Measurements from ENCODE around the gene HOXD4. TPM values are rescaled to one million over a fixed set of nuclear protein-coding genes. Genes with fewer than 3 reads are reported as not detected.
A peak's percentile ranks its signal among the peaks of the same experiment; 100 is the strongest.

Gene HOXD4
- total RNA-seq, 4 donors from 2014 or later: 3.8 to 17.1 (median 16.6) TPM

DNA sequence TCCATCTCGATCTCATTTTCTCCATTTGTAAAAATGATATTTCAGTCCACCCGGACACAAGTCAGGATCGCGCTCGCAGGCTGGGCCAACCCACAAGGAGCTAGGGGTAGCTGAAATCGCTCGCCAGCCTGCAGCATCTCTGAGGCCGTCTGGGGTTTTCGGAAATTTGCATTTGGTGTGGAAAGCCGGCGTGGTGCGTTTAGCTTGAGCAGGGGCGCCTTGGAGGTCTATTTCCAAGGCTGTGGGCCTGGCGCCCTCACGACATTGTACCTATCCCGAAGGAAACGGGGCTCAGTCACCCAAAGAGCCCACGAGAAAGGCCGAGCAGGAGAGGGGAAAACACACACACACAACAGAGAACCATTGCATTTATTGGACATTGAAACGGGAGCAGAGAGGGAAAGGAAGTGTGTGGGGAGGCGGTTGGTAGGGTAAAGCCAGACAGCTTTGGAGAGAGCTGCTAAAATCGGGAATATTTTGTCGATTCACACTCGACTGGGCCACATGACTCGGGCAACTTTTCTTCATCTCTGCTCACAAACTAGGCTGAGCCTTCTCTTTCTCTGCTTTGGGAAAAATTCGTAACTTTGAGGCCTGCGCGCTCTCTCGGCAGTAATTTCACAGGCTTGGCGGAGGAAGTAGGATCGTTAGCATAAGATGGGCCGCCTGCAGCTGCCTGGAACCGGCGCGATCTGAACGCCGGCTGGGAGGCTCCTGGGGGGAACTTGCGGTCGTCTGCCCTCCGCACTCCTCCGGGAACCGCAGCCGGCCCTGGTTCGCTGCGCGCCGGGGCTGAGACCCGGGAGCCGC is 23.0 kb upstream of the HOXD4 start:
- no peaks in the 10 kb centered on the region for H3K9me3 ChIP-seq
- H3K36me3 ChIP-seq: no peaks in the 10 kb centered on the region
- peak overlapping the region; percentile 41 to 64 (median 55) for H3K4me3 ChIP-seq
- peaks cover 0 to 41% (median 3%) of the 10 kb centered on the region in 4 donors for H3K4me1 ChIP-seq
- H3K27me3 ChIP-seq: peaks cover 2 to 85% of the 10 kb centered on the region in 2 donors
- H3K27ac ChIP-seq: peak overlapping the region; percentile 79 to 94 (median 86)
- TF ChIP-seq, protein P1, sequence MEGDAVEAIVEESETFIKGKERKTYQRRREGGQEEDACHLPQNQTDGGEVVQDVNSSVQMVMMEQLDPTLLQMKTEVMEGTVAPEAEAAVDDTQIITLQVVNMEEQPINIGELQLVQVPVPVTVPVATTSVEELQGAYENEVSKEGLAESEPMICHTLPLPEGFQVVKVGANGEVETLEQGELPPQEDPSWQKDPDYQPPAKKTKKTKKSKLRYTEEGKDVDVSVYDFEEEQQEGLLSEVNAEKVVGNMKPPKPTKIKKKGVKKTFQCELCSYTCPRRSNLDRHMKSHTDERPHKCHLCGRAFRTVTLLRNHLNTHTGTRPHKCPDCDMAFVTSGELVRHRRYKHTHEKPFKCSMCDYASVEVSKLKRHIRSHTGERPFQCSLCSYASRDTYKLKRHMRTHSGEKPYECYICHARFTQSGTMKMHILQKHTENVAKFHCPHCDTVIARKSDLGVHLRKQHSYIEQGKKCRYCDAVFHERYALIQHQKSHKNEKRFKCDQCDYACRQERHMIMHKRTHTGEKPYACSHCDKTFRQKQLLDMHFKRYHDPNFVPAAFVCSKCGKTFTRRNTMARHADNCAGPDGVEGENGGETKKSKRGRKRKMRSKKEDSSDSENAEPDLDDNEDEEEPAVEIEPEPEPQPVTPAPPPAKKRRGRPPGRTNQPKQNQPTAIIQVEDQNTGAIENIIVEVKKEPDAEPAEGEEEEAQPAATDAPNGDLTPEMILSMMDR (IDR thresholded peaks at IDR 0.05): no peak
- no peak for TF ChIP-seq POLR2A (IDR thresholded peaks at IDR 0.05)
- TF ChIP-seq EP300 (IDR thresholded peaks at IDR 0.05): no peak
- DNase-seq (ENCODE audit: low spot score in 2 of 2): peak in 1 of 2 donors; percentile 16
- WGBS, 2 donors: 45% methylated on average over 37 to 49 of the region's 49 CpGs

DNA sequence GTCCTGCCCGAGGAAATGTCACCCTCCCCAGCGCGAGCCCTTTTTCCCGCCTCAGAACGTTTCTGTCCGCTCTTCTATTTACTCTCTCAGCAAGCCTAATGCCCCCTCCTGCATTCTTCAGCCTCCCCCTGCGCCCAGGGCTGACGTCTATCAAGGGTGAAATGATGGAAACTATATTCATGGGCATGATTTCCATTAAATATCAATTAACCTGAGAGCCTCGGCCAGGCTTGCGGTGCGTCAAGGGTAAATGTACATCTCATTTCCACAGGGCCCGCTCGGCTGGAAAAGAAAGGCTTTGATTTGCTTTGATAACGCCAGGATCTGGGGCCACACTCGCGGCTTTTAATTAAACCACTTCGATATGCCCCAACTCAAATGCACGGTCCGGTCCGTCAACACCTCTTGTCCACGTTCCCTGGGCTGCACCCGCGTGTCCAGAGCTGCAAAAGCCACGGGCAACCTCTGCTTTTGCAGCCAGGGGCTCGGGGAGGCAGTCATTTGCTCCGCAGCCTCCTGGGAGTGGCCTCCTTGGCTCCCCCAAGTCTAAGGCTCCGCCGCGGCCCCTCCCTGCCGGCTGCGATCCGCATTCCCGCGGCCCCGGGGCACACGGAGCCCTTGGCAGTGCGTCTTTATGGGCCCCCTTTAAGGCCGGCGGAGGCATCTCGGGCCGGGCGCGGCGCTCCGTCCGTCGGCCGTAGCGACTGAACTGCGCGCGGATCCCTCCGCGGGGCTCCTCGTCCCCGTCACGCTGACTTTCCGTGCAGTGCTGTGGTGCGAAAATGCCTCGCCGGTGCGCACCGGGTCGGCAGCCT is 22.2 kb upstream of the HOXD4 start, which contains the start of gene HOXD8:
TSS of gene HOXD8 (plus strand) at position 724 of the 815 bp plus-strand sequence. CDS start 662 bp downstream, outside the sequence.
- H3K36me3 ChIP-seq: no peaks in the 10 kb centered on the region
- peaks cover 0 to 35% (median 3%) of the 10 kb centered on the region in 4 donors for H3K4me1 ChIP-seq
- H3K27ac ChIP-seq: peak within 1 kb of the TSS; percentile 79 to 94 (median 86)
- peaks cover 0 to 85% of the 10 kb centered on the region in 2 donors for H3K27me3 ChIP-seq
- TF ChIP-seq POLR2A (IDR thresholded peaks at IDR 0.05) (peak in 1 of 2 donors; percentile 10), EP300 (IDR thresholded peaks at IDR 0.05) (peak in 1 of 2 donors; percentile 77)
- TF ChIP-seq, protein P1 (IDR thresholded peaks at IDR 0.05): peak in 1 of 5 experiments; percentile 27
- peak within 1 kb of the TSS; percentile 50 to 64 (median 55) for H3K4me3 ChIP-seq
- WGBS, 2 donors: 4 to 7% methylated on average over 23 to 55 of the region's 64 CpGs
- DNase-seq (ENCODE audit: low spot score in 2 of 2): peak in 1 of 2 donors; percentile 34
- H3K9me3 ChIP-seq: no peaks in the 10 kb centered on the region

- Histone ChIP-seq H3K36me3 (no peaks in the 10 kb centered on the region), H3K9me3 (no peaks in the 10 kb centered on the region), H3K27me3 (peaks cover 0 to 82% of the 10 kb centered on the region in 2 donors), H3K4me1 (peaks cover 0 to 38% (median 5%) of the 10 kb centered on the region in 4 donors), H3K27ac (peak overlapping the region; percentile 79 to 94 (median 86)), H3K4me3 (peak overlapping the region; percentile 41 to 64 (median 55))
- no peak for DNase-seq (ENCODE audit: low spot score in 2 of 2)
- TF ChIP-seq POLR2A (IDR thresholded peaks at IDR 0.05) (no peak), EP300 (IDR thresholded peaks at IDR 0.05) (no peak)
- TF ChIP-seq, protein P1 (IDR thresholded peaks at IDR 0.05): no peak
- 1% methylated on average over 23 of the region's 43 CpGs; no CpG with 5 or more reads in 1 of the 2 donors for WGBS, 2 donors
These were observed 21.6 kb upstream of the HOXD4 start for GRCh38 chr2:176129813-176130146.

DNA sequence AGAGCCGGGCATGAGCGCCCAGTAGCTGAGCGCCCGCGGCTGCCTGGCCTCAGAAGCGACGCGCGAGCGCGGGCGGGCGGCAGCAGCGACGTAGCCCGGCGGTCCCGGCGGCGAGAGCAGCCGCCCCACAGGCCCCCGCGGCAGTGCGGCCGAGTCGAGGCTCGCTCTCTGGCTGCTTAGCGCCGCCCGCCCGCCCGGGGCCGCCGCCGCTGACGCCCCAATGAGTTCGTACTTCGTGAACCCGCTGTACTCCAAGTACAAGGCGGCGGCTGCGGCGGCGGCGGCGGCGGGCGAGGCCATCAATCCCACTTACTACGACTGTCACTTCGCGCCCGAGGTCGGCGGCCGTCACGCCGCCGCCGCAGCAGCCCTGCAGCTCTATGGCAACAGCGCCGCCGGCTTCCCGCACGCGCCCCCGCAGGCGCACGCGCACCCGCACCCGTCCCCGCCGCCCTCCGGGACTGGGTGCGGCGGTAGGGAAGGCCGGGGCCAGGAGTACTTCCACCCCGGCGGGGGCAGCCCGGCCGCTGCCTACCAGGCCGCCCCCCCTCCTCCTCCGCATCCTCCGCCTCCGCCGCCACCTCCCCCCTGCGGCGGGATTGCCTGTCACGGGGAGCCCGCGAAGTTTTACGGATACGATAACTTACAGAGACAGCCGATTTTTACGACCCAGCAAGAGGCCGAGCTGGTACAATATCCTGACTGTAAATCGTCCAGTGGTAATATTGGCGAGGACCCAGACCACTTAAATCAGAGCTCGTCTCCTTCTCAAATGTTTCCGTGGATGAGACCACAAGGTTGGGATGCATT is 21.0 kb upstream of the HOXD4 start:
- peaks cover 0 to 79% of the 10 kb centered on the region in 2 donors for H3K27me3 ChIP-seq
- TF ChIP-seq EP300 (IDR thresholded peaks at IDR 0.05) (peak in 1 of 2 donors; percentile 58), POLR2A (IDR thresholded peaks at IDR 0.05) (no peak)
- TF ChIP-seq, protein P1 (IDR thresholded peaks at IDR 0.05): peak in 1 of 5 experiments; percentile 7
- WGBS, 2 donors: 2 to 3% methylated on average over 16 to 42 of the region's 100 CpGs
- peak in 1 of 2 donors; percentile 37 for DNase-seq (ENCODE audit: low spot score in 2 of 2)
- no peaks in the 10 kb centered on the region for H3K9me3 ChIP-seq
- peaks cover 0 to 43% (median 5%) of the 10 kb centered on the region in 4 donors for H3K4me1 ChIP-seq
- H3K4me3 ChIP-seq: peak overlapping the region; percentile 22 to 64 (median 54)
- H3K36me3 ChIP-seq: no peaks in the 10 kb centered on the region
- peak overlapping the region; percentile 79 to 94 (median 86) for H3K27ac ChIP-seq
